Parathyroid adenoma (tissue), 2 donors: Measurements from ENCODE around the gene C1orf87.

Source experiments
- H2AFZ ChIP-seq: fragments of 300-600 bp; sonication (generic); one replicate; pipeline ENCODE4 v1.7.0; 2017; ENCODE audit warnings: antibody characterized with exemption, mild to moderate bottlenecking
- H3K27ac ChIP-seq: fragments of 300-600 bp; sonication (generic); one replicate; pipeline ENCODE4 v1.7.0; 2017
- H3K27me3 ChIP-seq: fragments of 300-600 bp; sonication (generic); one replicate; pipeline ENCODE4 v1.7.0; 2017; ENCODE audit warnings: low read length; ENCODE audit not compliant: control insufficient read depth, insufficient read depth
- H3K36me3 ChIP-seq: fragments of 300-600 bp; sonication (generic); one replicate; pipeline ENCODE4 v1.7.0; 2017; ENCODE audit warnings: low read length; ENCODE audit not compliant: control insufficient read depth, insufficient read depth
- H3K4me1 ChIP-seq: fragments of 300-600 bp; sonication (generic); one replicate; pipeline ENCODE4 v1.7.0; 2017; ENCODE audit warnings: control low read depth
- H3K4me2 ChIP-seq: fragments of 300-600 bp; sonication (generic); one replicate; pipeline ENCODE4 v1.7.0; 2017; ENCODE audit warnings: low read length
- H3K4me3 ChIP-seq: fragments of 300-600 bp; sonication (generic); one replicate; pipeline ENCODE4 v1.7.0; 2017; ENCODE audit warnings: low read depth, low read length
- H3K79me2 ChIP-seq: fragments of 300-600 bp; sonication (generic); one replicate; pipeline ENCODE4 v1.7.0; 2017; ENCODE audit warnings: control low read depth
- H3K9ac ChIP-seq: fragments of 300-600 bp; sonication (generic); one replicate; pipeline ENCODE4 v1.7.0; 2017; ENCODE audit warnings: mild to moderate bottlenecking
- H3K9me3 ChIP-seq: fragments of 300-600 bp; sonication (generic); one replicate; pipeline ENCODE4 v1.7.0; 2017; ENCODE audit warnings: low read length; ENCODE audit not compliant: control insufficient read depth
- CTCF ChIP-seq: fragments of 300-600 bp; sonication (generic); IDR thresholded peaks from one replicate; pipeline ENCODE4 v1.7.0; 2017; ENCODE audit warnings: antibody characterized with exemption, mild to moderate bottlenecking
- donor health status: primary hyperparathyroidism.

Gene C1orf87

GRCh38 chr1:60033066-60033465 lies 40.5 kb downstream of the C1orf87 start:
- H3K79me2 ChIP-seq = no peaks in the 10 kb centered on the region
- no peak overlapping the region for H3K27ac ChIP-seq
- H3K9ac ChIP-seq = no peak overlapping the region
- H3K27me3 ChIP-seq = no peaks in the 10 kb centered on the region
- H3K4me3 ChIP-seq = no peak overlapping the region
- H3K36me3 ChIP-seq = no peaks in the 10 kb centered on the region
- no peaks in the 10 kb centered on the region for H3K4me1 ChIP-seq
- H2AFZ ChIP-seq = no peak overlapping the region
- no peak for TF ChIP-seq CTCF
- no peaks in the 10 kb centered on the region for H3K9me3 ChIP-seq
- no peak overlapping the region for H3K4me2 ChIP-seq

GRCh38 chr1:60031146-60031545 lies 42.4 kb downstream of the C1orf87 start:
- Histone ChIP-seq H3K27me3 (no peaks in the 10 kb centered on the region), H3K36me3 (no peaks in the 10 kb centered on the region), H3K4me2 (no peak overlapping the region), H3K79me2 (no peaks in the 10 kb centered on the region), H3K4me3 (no peak overlapping the region), H3K9ac (no peak overlapping the region), H3K9me3 (no peaks in the 10 kb centered on the region), H3K27ac (no peak overlapping the region), H3K4me1 (no peaks in the 10 kb centered on the region), H2AFZ (no peak overlapping the region)
- TF ChIP-seq CTCF = no peak

- TF ChIP-seq CTCF = no peak
- no peaks in the 10 kb centered on the region for H3K36me3 ChIP-seq
- no peaks in the 10 kb centered on the region for H3K4me1 ChIP-seq
- no peaks in the 10 kb centered on the region for H3K9me3 ChIP-seq
- H3K27ac ChIP-seq = no peak overlapping the region
- no peak overlapping the region for H2AFZ ChIP-seq
- H3K4me2 ChIP-seq = no peak overlapping the region
- no peak overlapping the region for H3K9ac ChIP-seq
- H3K27me3 ChIP-seq = no peaks in the 10 kb centered on the region
- no peaks in the 10 kb centered on the region for H3K79me2 ChIP-seq
- no peak overlapping the region for H3K4me3 ChIP-seq
These were observed 48.0 kb downstream of the C1orf87 start for GRCh38 chr1:60025552-60025951.

GRCh38 chr1:60017508-60018205 lies 55.9 kb downstream of the C1orf87 start:
- Histone ChIP-seq H3K4me1 (no peaks in the 10 kb centered on the region), H3K4me3 (no peak overlapping the region), H3K4me2 (no peak overlapping the region), H3K9me3 (no peaks in the 10 kb centered on the region), H3K27ac (no peak overlapping the region), H3K9ac (no peak overlapping the region), H3K79me2 (no peaks in the 10 kb centered on the region), H3K36me3 (no peaks in the 10 kb centered on the region), H3K27me3 (no peaks in the 10 kb centered on the region), H2AFZ (no peak overlapping the region)
- TF ChIP-seq CTCF = no peak

GRCh38 chr1:60010690-60011089 lies 62.9 kb downstream of the C1orf87 start:
- H3K9me3 ChIP-seq = no peaks in the 10 kb centered on the region
- no peaks in the 10 kb centered on the region for H3K4me1 ChIP-seq
- no peaks in the 10 kb centered on the region for H3K79me2 ChIP-seq
- no peak overlapping the region for H3K4me3 ChIP-seq
- TF ChIP-seq CTCF = no peak
- no peak overlapping the region for H2AFZ ChIP-seq
- no peaks in the 10 kb centered on the region for H3K36me3 ChIP-seq
- no peaks in the 10 kb centered on the region for H3K27me3 ChIP-seq
- no peak overlapping the region for H3K4me2 ChIP-seq
- H3K27ac ChIP-seq = no peak overlapping the region
- no peak overlapping the region for H3K9ac ChIP-seq
